D721Med (cell line): ENCODE measurements around the gene CPD.

Source experiments
- DNase-seq: peaks from one replicate; pipeline ENCODE4 v3.0.0; 2011; ENCODE audit warnings: low spot score; ENCODE audit not compliant: insufficient read length
- FAIRE-seq: peaks from 2 replicates; lab custom pipeline; 2011; peaks lifted over from hg19 to GRCh38; lab: Jason Lieb, UNC
- TF ChIP-seq, protein P1 (sequence below): IDR thresholded peaks from 2 replicates; pipeline ENCODE4 v1.5.1; 2012; ENCODE audit warnings: mild to moderate bottlenecking, control low read depth; ENCODE audit not compliant: insufficient read depth; ENCODE audit errors: missing control alignments

The CPD gene

DNA sequence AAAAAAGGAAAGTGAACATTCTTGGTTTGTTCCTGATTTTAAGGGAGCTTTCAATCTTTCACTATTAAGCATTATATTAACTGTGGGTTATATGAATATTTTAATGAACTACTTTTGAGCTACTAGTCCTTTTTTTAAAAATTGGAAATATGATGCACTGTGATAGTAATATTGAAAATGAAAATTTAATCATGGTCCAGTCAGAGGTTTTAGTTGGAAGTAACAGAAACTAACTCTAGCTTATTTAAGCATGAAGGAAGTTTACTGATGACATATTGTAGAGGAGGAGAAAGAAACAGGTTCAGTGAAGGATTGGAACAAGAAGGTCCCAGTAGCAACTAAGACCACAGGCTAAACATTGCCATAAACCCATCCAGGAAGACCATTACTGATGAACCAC, 24.0 kb upstream of the CPD start:
- TF ChIP-seq, protein P1, sequence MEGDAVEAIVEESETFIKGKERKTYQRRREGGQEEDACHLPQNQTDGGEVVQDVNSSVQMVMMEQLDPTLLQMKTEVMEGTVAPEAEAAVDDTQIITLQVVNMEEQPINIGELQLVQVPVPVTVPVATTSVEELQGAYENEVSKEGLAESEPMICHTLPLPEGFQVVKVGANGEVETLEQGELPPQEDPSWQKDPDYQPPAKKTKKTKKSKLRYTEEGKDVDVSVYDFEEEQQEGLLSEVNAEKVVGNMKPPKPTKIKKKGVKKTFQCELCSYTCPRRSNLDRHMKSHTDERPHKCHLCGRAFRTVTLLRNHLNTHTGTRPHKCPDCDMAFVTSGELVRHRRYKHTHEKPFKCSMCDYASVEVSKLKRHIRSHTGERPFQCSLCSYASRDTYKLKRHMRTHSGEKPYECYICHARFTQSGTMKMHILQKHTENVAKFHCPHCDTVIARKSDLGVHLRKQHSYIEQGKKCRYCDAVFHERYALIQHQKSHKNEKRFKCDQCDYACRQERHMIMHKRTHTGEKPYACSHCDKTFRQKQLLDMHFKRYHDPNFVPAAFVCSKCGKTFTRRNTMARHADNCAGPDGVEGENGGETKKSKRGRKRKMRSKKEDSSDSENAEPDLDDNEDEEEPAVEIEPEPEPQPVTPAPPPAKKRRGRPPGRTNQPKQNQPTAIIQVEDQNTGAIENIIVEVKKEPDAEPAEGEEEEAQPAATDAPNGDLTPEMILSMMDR, result no peak
- FAIRE-seq (no peak), DNase-seq (no peak)

DNA sequence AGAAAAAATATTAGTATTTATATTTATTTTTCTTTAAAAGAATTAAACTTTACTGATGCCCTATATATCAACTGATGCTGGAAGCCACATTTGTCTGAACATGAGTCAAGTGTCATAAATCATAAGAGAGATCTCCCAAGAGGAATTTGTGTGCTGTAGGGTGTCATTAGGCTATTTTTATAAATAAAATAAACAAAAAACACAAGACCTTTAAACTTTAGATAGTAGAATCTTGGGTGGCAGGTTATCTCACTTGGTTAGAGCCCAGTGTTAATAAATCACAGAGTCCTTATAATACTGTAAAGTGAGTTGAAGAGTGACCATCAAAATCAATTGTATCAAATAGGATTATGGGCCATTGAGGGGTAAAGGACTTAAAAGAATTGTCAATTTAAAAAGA, 21.3 kb upstream of the CPD start:
- FAIRE-seq (no peak), DNase-seq (no peak)
- TF ChIP-seq, protein P1, result no peak

DNA sequence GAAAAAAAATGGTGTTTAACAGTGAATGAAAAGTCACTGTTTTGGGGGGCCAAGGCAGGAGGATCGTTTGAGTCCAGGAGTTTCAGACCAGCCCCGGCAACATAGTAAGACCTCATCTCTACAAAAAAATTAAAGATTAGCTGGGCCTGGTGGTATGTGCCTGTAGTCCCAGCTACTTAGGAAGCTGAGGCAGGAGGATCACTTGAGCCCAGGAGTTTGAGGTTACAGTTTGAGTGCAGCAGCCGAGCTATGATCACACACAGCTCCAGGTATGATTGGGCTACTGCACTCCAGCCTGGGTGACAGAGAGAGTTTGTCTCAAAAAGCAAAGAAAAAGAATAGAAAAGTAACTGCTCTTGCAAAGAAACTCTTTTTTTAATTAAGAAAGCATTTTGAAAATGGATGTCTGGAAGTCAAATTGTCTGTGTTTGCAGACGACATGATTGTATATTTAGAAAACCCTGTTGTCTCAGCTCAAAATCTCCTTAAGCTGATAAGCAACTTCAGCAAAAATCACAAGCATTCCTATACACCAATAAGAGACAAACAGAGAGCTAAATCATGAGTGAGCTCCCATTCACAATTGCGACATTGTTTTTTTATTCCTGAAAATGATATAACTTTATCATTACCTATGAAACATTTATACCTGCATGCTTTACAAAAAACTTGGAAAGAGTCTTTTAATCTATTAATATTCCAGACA, 20.5 kb upstream of the CPD start:
- TF ChIP-seq, protein P1, result no peak
- FAIRE-seq (no peak), DNase-seq (no peak)

DNA sequence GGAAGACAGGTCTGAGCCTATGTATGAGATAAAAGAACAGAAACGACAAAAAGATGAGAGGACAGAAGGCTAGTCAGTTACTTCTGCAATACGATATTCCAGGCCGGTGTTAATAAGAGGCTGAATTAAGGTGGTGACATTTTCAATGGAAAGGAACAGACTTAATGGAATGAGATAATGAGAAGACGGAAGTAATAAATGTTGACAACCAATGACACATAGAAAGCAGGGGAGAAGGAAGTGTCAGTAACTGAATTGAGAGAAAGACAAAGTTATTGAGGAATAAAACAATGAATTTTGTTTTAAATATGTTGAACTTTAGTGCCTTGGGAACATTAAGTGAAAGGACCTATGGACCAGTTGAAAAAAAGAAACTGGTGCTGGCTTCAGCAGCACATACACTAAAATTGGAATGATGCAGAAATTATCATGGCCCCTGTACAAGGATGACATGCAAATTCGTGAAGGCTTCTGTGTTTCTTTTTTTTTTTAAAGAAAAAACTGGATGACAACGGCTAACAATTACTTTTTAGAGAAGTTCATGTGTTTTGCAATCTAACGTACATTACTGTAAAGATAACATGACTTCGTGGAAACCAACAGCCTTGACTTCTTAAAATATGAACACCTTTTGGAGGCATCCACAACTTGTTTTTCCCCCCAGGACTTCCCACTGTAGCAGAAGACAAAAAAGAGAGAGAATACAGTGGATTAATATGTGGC, 18.5 kb upstream of the CPD start:
- no peak for DNase-seq
- no peak for FAIRE-seq
- TF ChIP-seq, protein P1, result no peak

DNA sequence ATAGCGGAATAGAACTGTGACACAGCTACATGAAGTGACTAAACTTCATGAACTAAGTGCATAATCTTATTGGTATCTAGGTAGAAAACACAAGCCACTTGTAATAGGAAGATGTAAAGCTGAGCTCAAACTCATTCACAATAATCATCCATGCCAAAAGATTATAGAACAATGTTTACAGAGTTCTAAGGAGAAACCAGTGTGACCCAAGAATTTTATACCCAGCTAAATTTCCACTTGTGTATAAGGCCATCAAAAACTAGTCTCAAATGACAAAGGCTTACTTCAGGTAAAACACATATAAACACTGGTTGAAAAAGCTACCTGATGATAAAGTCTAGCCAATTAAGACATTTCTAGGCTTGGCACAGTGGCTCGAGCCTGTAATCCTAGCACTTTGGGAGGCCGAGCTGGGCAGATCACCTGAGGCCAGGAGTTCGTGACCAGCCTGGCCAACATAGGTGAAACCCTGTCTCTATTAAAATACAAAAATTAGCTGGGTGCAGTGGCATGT, 16.9 kb upstream of the CPD start:
- DNase-seq (no peak), FAIRE-seq (no peak)
- TF ChIP-seq, protein P1, result no peak

DNA sequence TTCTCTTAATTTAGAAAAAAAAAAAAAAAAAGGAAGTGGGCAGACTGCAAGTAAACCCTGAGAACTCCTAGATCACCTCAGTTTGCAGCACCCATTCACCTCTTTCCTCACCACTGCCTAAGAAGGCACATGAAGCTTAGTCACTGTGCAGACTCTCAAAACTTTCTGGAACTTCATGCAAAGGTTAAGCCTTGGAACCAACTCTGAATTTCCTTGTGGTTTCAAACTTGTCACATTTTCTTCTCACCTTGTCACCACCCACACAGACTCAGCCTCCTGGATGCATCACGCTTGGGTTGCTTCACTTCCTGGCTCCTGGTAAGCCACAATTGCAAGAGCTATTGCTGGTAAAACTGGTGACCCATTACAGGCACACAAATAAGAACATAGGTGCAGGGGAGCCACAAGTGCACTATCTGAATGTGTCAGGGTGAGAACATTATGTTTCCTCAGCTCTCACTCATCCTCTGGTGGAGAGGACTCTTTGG, 15.0 kb upstream of the CPD start:
- FAIRE-seq (no peak), DNase-seq (no peak)

More for the DNA sequence above, 15.0 kb upstream of the CPD start:
- TF ChIP-seq, protein P1, result no peak
